GM12878 (cell line): ENCODE measurements around the gene COL4A1. TPM values are rescaled to one million over a fixed set of nuclear protein-coding genes. Genes with fewer than 3 reads are reported as not detected.

ENCODE experiments used
- CEBPB ChIP-seq, 2 experiments: fragments of 150-350 bp in 1 of 2; IDR thresholded peaks; 2 replicates each; pipeline ENCODE4 v1.6.1; 2012 to 2014; ENCODE audit warnings: low read depth in 2 of 2, low read length in 2 of 2, borderline replicate concordance in 1 of 2, inconsistent platforms in 1 of 2
- NFXL1 ChIP-seq: fragments of 450-650 bp; IDR thresholded peaks from 2 replicates; pipeline ENCODE4 v1.6.1; 2017; ENCODE audit warnings: antibody characterized with exemption, mild to moderate bottlenecking, borderline replicate concordance
- NRF1 ChIP-seq: conservative IDR thresholded peaks from 2 replicates; pipeline ENCODE4 v1.6.1; 2011; ENCODE audit warnings: mild to moderate bottlenecking, low read depth, low read length, improper control_type of control experiment
- SIX5 ChIP-seq: IDR thresholded peaks from 2 replicates; pipeline ENCODE4 v1.6.1; 2011; ENCODE audit warnings: mild to moderate bottlenecking, low read depth, low read length, moderate library complexity; ENCODE audit not compliant: severe bottlenecking
- SMC3 ChIP-seq: IDR thresholded peaks from 2 replicates; pipeline ENCODE4 v1.6.1; 2011; ENCODE audit warnings: low read length, improper control_type of control experiment, borderline replicate concordance
- TARDBP ChIP-seq: IDR thresholded peaks from 2 replicates; pipeline ENCODE4 v1.6.1; 2016; ENCODE audit warnings: borderline replicate concordance
- WRNIP1 ChIP-seq: IDR thresholded peaks from 2 replicates; pipeline ENCODE4 v1.6.1; 2011; ENCODE audit warnings: low read depth, low read length, improper control_type of control experiment, borderline replicate concordance
- ZBTB40 ChIP-seq: fragments of 450-650 bp; IDR thresholded peaks from 2 replicates; pipeline ENCODE4 v1.6.1; 2016; ENCODE audit warnings: mild to moderate bottlenecking, moderate library complexity, borderline replicate concordance
- polyA plus RNA-seq, 11 experiments: library from polyadenylated mRNA; depleted of rRNA in 4 of 11; unstranded in 6 of 11; stranded (reverse) in 5 of 11; fragments of >200 nt; fragmentation: Nextera tagmentation in 4 of 11; fragmentation: Illumina TruSeq in 1 of 11; extraction: Ambion mirVana in 4 of 11; extraction: Trizol in 1 of 11; gene quantifications; 1 replicate in 1 of 11; 2 replicates in 10 of 11; pipeline versions ENCODE4 v1.2.1 to v1.2.3, GENCODE V29; 2011 to 2016; ENCODE audit warnings: inconsistent platforms in 2 of 11, missing spikeins in 2 of 11, low read depth in 1 of 11
- total RNA-seq, 4 experiments: library from RNA; depleted of rRNA in 3 of 4; stranded (reverse); fragments of >200 nt in 3 of 4; fragmentation: Illumina TruSeq in 1 of 4; extraction: Trizol in 1 of 4; gene quantifications; 2 replicates each; pipeline versions ENCODE4 v1.2.1 to v1.2.3, GENCODE V29; 2013 to 2021
- TF ChIP-seq, protein P1 (sequence below): IDR thresholded peaks from 2 replicates; pipeline ENCODE4 v1.6.1; 2012; ENCODE audit warnings: low read depth, low read length, improper control_type of control experiment

The COL4A1 gene
- total and polyA plus RNA-seq, 10 of the 15 experiments (the other 5 are each of a cell fraction or from before 2014, with no cell fraction given): 0.07 to 0.31 (median 0.13) TPM; not detected in 6

DNA sequence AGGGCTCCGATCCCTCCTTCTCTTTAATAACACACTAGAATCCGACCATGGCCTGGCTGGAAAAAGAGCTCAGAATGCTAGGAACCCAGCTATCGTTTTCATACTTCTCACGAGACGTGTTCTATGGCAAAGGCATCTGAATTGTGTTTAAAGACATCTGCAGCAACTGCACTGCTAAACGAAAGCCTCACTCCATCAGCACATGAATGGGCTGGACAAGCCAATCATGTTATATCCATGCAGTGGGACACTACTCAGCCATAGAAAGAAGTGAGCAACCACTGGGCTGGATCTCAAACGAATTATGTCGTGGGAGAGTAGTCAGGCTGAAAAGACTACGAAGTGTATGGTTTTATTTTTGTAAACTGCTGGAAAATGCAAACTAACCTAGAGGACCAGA, 136.1 kb downstream of the COL4A1 start (continued):
- TF ChIP-seq, protein P1, sequence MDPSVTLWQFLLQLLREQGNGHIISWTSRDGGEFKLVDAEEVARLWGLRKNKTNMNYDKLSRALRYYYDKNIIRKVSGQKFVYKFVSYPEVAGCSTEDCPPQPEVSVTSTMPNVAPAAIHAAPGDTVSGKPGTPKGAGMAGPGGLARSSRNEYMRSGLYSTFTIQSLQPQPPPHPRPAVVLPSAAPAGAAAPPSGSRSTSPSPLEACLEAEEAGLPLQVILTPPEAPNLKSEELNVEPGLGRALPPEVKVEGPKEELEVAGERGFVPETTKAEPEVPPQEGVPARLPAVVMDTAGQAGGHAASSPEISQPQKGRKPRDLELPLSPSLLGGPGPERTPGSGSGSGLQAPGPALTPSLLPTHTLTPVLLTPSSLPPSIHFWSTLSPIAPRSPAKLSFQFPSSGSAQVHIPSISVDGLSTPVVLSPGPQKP: no peak
- TF ChIP-seq SIX5 (no peak), WRNIP1 (no peak), ZBTB40 (no peak), CEBPB (IDR thresholded peaks at IDR 0.05; ENCODE audit: borderline replicate concordance in 1 of 2, low read depth in 2 of 2, low read length in 2 of 2) (no peak), NFXL1 (no peak), SMC3 (no peak), TARDBP (no peak), NRF1 (no peak)
